Renal pelvis (tissue), 4 donors: ENCODE measurements around the gene FREM1. TPM values are rescaled to one million over a fixed set of nuclear protein-coding genes. Genes with fewer than 3 reads are reported as not detected.
A peak's percentile ranks its signal among the peaks of the same experiment; 100 is the strongest.

Experiments
- DNase-seq: peaks from one replicate; pipeline ENCODE4 v3.0.0-alpha.2; 2013
- polyA plus RNA-seq, 3 donors: library from polyadenylated mRNA; unstranded; fragments of 120-200 nt; gene quantifications; one replicate each; pipeline ENCODE4 v1.2.1, GENCODE V29; 2013; ENCODE audit not compliant: insufficient read length in 3 of 3

The FREM1 gene
- polyA plus RNA-seq, 3 donors: 214 to 232 (median 226) TPM

DNA sequence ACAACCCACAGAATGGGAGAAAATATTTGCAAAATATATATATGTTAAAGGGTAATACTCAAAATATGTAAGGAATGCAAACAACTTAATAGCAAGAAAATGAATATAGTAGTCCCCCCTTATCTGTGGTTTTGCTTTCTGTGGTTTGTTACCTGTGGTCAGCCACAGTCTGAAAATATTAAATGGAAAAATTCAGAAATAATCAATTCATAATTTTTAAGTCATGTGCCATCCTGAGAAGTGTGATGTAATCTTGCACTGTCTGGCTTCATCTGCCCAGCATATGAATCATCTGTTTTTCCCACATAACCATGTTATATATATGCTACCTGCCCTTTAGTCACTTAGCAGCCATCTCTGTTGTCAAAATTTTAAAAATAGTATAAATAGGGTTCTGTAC lies 199.4 kb downstream of the FREM1 start:
- DNase-seq: no peak

DNA sequence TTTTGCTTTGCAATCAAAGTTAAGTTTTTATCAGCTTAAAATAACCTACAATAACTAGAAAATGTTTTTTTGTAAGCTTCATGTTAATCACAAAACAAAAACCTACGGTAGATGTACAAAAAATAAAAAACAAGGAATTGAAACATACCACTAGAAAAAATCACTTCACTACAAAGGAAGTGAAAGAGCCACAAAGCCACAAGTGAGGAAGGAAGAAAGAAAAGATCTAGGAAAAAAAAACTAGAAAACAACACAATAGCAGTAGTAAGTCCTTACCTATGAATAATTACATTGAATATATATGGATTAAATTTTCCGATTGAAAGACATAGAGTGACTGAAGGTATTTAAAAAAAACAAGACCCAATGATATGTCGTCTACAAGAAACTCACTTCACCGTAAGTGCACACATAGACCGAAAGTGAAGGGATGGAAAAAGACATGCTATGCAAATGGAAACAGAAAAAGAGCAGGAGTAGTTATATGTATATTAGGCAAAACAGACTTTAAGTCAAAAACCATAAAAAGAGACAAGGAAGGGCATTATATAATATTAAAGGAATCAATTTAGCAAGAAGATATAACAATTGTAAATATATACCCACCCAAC lies 203.6 kb downstream of the FREM1 start:
- DNase-seq: no peak

DNA sequence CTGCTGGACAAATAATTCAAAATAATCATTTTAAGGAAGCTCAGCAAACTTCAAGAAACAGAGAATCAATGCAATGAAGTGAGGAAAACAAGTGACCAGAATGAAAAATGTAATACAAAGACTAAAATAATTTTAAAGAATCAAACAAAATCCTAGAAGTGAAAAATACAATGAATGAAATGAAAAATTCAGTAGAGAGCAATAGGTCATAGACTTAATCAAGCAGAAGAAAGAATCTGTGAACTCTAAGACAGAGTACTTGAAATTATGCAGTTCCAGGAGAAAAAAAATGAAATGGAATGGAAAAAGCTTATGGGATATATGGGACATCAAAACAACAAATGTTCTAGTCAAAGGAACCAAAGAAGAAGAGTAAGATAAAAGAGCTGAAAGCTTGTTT lies 205.1 kb downstream of the FREM1 start:
- no peak for DNase-seq

DNA sequence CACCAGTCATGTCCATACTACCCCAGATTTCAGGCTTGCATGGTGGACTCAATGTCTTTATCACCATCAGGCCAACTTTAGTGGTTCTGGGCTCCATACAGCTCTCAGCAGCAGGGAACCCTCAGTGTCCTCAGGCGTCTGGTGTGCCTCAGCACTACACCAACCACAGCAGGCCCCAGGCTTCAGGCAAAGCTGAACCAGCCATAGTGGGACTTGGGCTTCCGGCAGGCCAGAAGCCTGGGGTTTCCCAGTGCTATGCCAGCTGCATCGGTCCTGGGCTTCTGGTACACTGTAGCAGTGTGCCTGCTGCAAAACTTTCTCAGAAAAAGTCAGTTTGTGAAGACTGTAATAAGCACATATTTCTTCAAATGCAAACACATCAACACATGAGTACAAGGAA lies 205.9 kb downstream of the FREM1 start:
- DNase-seq: no peak

DNA sequence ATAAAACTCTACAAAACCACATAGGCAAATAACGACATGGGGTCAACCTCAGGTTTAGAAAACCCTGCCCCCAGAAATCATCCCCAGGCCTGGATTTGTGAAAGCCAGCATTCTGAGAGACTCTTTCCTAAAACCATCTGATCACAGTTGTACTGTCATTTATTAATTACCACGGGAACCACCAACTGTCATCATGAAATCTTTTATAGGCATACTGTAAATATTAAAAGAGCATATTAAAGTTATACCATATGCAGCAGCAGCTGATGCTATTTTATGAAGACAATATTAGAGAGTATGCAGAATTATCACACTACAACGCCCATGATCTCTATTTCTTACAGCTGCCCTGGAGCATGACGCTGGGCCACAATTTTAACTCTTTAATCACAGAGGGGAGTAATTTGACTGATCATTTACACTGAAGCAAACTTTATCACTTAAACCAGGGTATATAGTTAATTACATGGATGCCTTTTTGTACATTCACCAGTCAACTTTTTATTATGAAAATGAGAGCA lies 208.0 kb downstream of the FREM1 start:
- no peak for DNase-seq

DNA sequence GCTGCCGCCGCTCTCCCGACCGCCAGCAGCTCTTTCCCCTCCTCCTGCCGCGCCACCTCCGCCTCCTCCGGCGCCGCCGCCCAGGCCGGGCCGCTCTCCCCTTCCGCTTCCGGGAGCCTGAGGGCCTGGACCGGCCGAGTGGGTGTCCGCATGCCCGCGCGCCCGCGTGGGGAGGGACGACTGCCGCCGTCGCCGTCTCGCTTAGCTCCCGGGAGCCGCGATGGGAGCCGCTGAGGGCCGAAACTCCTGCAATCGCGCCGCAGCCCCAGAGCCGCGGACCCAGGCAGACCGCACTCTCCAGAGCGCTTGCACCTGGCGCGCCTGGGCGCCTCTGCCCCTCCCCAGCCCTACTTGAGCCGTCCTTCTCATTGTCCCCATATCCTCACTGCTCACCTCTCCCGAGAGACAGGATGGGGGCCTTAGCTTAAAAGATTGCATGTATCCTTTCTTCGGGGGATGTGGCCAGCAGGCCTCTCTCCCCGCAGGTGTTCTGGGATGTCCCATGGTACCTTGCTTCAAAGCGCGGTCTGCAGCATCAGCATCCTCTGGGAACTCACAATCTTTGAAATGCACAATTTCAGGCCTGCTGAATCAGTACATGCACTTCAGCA lies 216.9 kb downstream of the FREM1 start, which contains the start of gene ZDHHC21:
ZDHHC21 (minus strand) TSS at position 182 of the 611 bp plus-strand sequence. CDS start 19,092 bp downstream, outside the sequence.
- peak; percentile 54 for DNase-seq

DNA sequence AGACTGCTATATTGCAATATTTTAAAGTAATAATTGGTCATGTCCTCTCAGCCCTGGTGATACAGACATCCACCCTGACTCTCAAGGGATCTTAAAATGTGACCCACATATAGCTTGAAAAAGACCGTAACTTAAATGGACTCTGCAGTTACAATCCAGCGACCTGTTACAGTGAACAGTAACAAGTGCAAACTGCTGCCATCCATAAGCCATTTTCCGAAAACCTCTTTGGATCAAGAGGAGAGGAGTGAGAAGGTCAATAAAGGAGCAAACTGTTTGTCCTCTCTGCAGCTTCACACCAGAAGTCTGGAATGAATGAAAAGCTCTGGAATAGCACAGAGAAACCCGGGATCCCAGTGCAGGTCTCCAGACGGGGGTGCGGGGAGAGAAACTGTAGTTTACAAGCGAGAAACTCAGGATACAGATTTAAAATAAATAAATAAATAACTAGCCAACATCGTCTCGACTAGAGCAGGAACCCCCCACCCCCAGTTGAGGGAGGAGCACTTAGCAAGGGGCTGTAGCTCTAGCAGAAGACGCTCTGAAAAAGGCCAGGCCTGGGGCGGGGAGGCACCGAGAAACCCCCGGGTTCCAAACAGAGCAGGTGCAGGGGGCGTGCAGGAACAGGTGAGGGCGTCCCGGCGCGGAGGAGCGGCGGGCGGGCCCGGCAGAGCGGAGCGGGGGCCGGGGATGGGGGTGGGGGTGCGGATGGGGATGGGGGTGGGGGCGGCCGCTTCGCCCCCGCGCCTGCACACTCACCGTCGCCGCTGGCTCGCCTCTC lies 217.6 kb downstream of the FREM1 start:
- DNase-seq: peak; percentile 26

DNA sequence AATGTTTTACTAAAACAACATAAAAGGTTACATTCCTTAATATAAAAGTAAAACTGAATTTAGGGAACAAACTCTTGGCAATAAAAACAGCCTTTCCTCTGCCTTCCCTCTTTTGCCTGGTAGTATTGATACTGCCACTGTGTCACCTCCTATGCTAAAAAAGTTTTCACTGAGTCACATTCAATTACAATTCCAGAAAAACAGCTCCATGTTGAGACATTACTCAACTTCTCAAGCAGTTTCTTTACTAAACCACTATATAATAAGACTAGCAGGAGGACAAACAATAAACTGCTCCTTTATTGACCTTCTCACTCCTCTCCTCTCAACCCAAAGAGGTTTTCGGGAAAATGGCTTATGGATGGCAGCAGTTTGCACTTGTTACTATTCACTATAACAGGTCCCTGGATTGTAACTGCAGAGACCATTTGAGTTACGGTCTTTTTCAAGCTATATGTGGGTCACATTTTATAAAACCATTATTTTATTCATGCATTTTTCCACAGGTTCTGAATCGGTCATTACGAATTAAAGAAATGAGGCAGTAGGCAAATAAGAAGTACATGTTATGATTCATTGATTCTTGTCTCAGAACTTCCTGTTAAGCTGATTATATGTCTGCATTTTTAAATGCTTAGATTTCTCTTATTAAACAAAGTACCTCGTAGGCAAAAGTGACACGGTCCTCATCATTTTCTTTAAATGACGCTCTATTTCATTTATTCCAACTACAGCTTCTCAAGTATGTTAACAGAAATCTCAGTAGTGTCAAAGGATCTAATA lies 219.1 kb downstream of the FREM1 start:
- no peak for DNase-seq

DNA sequence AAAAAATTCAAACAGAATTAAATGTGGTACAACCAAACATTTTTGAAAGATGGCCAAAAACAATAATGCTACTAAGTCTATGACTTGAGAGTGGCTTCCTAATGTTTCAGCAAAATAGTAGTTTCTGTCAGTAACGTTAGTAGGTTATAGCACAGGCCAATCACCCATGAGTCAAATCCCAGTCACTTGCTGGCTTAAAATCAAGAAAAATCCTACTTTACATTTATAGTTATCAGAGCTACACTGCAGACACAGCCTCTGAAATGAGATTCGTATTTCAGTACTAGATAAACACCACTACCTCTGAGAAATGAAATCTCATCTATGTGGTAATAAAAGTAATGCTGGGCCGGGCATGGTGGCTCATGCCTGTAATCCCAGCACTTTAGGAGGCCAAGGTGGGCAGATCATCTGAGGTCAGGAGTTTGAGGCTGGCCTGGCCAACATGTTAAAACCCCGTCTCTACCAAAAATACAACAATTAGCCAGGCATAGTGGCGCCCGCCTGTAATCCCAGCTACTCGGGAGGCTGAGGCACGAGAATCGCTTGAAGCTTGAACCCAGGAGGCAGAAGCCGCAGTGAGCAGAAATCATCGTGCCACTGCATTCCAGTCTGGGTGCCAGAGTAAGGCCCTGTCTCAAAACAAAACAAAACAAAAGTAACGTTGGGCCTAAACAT lies 223.0 kb downstream of the FREM1 start:
- DNase-seq: no peak

DNA sequence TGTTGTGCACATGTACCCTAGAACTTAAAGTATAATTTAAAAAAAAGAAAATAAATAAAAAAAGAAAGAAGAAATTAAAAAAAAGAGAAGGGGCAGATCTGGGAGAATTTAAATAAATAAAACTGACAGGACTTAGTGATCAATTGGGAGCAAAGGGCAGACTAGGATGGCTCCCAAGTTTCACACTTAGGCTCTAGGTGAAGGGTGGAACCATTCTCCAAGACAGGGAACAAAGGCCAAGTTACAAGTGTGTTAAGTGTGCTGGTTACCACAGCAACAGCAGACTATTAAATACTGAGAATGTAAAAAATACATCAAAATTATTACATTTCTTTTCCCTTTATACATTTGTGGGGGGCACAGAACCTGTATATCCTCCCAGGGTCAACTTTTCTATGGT lies 224.1 kb downstream of the FREM1 start:
- DNase-seq: no peak

Other genes with a start within 250 kb of the FREM1 start
- 10 to 100 TPM; 14.0 to 23.1 (median 19.5) TPM for gene ZDHHC21, start 217.0 kb downstream of the FREM1 start, polyA plus RNA-seq
- gene CER1, start 187.7 kb downstream of the FREM1 start, polyA plus RNA-seq: 1 to 10 TPM in 2 of 3 donors, under 1 TPM in 1; 0.38 to 1.3 (median 1.1) TPM